ENCODE measurements around the gene THYN1.
"Not testable (repeated sequence)": the region's sequence is repeated elsewhere in the genome, so short reads cannot be mapped to it uniquely, and the experiment has no call there.

Gene THYN1

GRCh38 chr11:134275188-134275533 lies 22.0 kb upstream of the THYN1 start:
- no peak for DNase-seq (ENCODE audit: low spot score)

- DNase-seq (ENCODE audit: low spot score): no peak
These were observed 20.2 kb upstream of the THYN1 start for GRCh38 chr11:134273317-134273712.

DNA sequence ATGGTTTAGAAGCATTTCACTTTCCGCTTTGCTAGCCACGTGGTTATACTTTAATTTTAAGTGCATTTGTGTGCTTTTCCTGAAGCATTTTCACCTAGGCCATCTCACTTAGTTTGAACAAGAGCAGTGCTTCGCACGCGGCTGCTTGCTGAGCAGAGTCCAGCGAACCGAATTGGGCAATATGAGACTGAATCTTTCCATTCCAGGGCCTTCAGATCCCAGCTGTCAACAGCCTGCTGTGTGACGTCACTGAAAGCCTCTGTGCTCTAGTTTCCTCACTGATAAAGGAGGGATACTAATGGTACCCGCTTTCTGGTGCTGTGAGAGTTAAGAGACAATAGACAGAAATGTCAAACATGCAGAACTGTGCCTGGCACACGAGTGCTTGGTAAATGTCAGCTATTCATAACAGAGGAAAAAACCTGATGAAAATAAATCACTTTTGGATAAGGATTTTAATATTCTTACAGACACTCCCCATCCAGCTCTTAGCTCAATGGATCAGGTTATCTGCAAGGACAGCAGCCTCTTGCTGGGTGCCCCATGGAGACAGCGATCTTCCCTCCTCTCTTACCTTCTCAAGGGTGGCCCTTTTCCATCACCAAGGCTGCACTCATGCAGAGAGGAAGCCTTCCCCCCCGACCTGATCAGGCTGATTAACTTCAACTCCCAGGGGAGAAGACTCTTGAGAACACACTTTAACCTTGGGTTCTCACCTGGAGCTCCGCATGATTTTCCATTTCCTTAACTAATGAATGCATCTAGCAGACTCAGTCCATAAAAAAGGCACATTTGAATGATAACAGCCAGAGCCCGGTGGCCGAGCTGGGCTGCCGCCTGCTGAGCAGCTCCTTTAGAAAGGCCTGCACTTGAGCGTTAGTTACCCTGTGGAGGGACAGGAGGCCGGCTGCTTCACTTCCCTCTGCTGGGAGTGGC lies 19.5 kb upstream of the THYN1 start:
- DNase-seq (ENCODE audit: low spot score): no peak

GRCh38 chr11:134271978-134272377 lies 18.8 kb upstream of the THYN1 start:
- no peak for DNase-seq (ENCODE audit: low spot score)

- no peak for DNase-seq (ENCODE audit: low spot score)
These were observed 17.1 kb upstream of the THYN1 start for GRCh38 chr11:134270250-134270714.

GRCh38 chr11:134267966-134268365 lies 14.8 kb upstream of the THYN1 start:
- no peak for DNase-seq (ENCODE audit: low spot score)

DNA sequence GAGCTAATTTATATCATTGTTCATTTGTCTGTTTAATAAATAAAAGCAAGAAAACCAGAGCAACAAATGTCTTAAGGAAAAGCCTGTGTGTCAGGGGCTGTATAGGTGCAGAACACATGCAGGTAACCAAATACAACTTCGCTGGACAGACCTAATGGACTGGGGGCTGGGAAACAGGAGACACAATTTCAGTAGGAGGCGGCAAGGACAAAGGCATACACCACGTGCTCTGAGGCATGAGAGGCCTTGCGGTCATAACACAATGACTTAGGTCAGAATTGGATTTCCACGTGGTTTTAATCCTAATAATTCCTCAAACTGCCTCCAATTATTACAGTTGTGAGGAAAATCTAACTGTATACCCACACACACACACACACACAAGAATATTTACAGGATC lies 14.3 kb upstream of the THYN1 start:
- DNase-seq (ENCODE audit: low spot score): no peak

- no peak for DNase-seq (ENCODE audit: low spot score)
These were observed 13.7 kb upstream of the THYN1 start for GRCh38 chr11:134266841-134267251.

DNA sequence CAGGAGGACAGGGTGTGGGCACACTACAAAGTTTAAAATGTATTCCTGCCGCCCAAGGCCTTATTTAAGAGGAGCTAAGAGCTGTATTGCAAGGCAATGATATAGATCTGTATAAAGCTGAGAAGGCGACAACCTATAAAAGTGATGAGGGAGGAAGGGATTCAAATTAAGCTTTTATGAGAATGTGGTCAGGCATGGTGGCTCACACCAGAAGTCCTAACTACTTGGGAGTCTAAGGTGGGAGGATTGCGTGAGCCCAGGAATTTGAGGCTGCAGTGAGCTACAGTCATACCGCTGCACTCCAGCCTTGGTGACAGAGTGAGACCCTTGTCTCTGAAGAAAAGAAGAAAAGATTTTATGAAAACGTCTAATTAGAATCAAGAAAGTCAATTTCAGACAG lies 13.3 kb upstream of the THYN1 start:
- no peak for DNase-seq (ENCODE audit: low spot score)

- no peak for DNase-seq (ENCODE audit: low spot score)
These were observed 12.0 kb upstream of the THYN1 start for GRCh38 chr11:134264966-134265764.

DNA sequence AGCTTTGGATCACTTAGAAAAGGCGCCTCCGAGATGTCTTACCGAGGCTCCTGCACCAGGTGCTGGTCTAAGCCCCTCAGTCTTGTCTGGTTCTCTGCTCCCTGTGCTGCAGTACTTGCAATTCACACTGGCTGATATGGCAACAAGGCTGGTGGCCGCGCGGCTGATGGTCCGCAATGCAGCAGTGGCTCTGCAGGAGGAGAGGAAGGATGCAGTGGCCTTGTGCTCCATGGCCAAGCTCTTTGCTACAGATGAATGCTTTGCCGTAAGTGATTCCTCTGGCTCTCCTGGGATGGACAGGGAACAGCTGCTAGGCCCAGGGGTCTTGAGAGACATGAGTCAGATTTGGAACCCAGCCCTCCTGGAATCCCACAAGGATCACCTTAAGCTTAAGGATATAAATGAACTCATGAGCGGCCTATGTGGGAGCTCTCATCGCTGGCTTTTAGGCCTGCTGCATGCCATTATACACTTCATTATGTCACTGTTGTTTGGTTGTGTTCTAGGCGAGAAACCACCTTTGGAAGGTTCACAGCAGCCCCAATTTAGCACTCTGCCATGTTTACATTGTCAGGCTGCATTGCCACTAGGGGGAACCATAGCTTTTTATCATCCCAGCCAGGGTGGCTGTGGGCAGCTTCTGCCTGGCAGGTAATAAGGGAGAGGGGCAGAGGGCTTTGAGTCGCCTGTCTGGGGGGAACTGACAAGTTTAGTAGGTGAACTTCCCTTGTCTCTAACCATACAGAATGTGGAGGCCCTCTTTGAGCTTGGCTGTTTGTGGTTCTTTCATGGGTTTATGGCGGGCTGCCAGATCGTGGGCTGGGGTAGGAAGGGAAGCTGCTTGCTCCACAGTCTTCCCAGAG lies 8.7 kb upstream of the THYN1 start:
- DNase-seq (ENCODE audit: low spot score): peak; percentile 20

DNA sequence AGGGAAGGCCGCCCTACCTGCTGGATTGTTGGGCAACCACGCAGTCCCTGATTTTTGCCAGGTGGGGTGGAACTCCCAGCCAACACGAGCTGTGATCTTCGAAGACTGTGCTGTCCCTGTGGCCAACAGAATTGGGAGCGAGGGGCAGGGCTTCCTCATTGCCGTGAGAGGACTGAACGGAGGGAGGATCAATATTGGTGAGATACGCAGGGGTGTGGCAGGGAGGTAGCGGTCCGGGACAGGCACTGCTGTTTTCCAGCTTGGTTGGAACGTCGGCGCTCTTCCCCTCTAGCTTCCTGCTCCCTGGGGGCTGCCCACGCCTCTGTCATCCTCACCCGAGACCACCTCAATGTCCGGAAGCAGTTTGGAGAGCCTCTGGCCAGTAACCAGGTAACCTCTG lies 7.8 kb upstream of the THYN1 start:
- no peak for DNase-seq (ENCODE audit: low spot score)

DNA sequence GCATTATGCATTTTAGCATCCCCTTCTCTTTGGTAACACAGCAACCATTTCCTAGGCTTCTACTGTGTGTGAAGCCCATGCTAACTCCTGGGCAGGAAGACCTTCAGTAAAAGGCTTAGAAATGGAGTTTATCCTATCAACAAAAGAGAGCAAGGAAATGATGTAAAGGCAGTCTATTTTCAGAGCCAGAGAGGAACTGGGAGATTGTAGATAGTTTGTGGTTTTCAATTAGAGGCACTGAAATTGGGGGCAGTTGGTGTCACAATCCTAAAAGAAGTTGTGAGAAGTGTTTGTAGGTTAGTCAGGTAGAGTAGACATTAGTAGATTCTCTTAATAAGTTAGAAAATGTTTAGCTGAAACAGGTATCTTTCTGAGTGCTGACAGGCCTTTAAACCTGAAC lies 7.4 kb upstream of the THYN1 start:
- DNase-seq (ENCODE audit: low spot score): no peak

DNA sequence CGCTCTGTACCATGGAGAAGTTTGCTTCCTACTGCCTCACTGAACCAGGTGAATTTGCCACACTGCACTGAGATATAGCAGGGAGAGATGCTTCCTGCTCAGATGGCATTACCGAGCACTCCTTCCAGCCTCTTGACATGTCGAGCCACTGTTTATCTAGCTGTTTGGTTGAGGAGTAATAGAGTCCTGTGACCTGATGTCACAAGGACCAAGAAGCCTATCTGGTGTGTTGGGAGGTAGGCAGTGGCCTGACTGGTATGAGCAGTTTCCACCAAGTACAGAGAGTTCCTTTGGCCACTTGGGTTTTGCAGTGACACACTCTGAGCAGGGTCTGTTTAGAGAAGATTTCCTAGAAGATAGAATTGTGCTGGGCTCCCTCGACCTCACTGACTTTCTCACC lies 5.4 kb upstream of the THYN1 start:
- DNase-seq (ENCODE audit: low spot score): no peak

DNA sequence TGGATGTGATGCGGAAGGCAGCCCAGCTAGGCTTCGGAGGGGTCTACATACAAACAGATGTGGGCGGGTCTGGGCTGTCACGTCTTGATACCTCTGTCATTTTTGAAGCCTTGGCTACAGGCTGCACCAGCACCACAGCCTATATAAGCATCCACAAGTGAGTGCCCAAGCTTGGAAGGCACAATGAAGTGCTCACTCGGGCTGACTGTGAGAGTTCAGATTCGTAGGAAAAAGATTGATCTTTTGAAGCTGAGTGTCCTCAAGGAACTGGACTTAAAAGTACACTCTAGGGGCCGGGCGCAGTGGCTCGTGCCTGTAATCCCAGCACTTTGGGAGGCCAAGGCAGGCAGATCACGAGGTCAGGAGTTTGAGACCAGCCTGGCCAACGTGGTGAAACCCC lies 3.9 kb upstream of the THYN1 start:
- DNase-seq (ENCODE audit: low spot score): no peak

- not testable (repeated sequence) for DNase-seq (ENCODE audit: low spot score)
These were observed 2.0 kb upstream of the THYN1 start for GRCh38 chr11:134255184-134255561.

DNA sequence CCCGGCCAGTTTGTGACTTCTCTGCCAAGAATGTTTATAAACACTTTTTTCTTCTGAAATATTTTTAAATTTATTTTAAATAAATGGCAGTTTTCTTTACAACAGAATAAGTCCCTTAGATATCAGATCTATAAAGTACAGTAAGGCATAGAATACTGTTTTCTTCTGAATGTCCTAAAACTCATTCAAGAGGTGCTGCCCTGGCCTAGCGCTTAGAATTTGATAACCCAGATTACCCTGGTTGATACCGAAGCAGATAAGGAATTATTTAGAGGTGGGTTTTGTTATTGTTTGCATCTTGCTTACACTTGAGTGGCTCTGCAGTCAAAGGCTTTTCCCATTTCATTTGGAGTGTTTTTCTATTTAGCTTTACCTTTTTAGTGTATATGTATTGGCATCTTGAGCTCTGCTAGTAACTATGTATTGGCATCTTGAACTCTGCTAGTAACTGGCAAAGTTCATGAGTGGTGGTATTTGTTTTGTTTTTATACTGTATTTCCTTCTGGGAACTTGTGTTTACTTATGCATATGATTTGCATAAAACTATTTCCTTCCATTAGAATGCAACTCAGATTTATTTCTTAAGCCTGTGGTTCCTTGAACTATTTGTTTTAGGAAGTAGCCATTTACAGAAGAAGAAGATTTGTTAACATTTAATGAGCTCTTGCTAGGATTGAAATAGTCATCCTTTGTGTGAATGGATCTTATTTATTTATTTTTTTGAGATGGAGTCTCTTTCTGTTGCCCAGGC lies 1.5 kb upstream of the THYN1 start:
- DNase-seq (ENCODE audit: low spot score): no peak

- no peak for DNase-seq (ENCODE audit: low spot score)
These were observed 585 bp downstream of the THYN1 start for GRCh38 chr11:134252346-134253187.

GRCh38 chr11:134250675-134251074 lies 2.5 kb downstream of the THYN1 start:
- DNase-seq (ENCODE audit: low spot score): no peak

DNA sequence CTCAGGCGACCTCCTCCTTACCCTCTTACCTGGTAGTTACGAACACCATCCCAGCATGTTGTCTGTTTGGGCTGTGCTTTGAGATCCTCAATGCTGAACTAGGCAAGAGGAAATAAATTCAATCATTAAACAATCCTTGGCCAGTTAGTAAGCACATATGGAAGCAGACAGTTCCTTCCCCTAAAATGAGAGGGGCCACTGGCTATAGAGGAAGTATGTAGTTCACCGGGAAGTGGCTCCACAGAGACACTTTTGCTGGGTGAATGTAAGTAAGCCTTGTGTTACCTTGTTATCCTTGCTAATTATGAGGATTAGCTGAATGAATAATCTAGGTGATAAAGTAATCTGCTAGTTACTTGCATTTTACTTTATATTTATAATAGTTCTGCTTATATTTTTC lies 2.9 kb downstream of the THYN1 start:
- DNase-seq (ENCODE audit: low spot score): no peak
